Natural killer cell (primary cell): Measurements from ENCODE around the gene RFX2. TPM values are rescaled to one million over a fixed set of nuclear protein-coding genes. Genes with fewer than 3 reads are reported as not detected.

Source experiments
- ATAC-seq, 3 donors: fragments of 150-1000 bp in 2 of 3; fragments of 200-7000 bp in 1 of 3; cut with Tn5 transposase; 1 replicate in 1 of 3; 2 replicates in 2 of 3; pipeline ENCODE4 v1.10.0; 2021; ENCODE audit warnings: mild to moderate bottlenecking in 2 of 3, moderate library complexity in 2 of 3
- DNase-seq, 2 donors: peaks; one replicate each; pipeline versions ENCODE4 v3.0.0 to v3.0.0-alpha.2; 2013 to 2021; ENCODE audit warnings: mixed read lengths in 1 of 2
- H3K27ac ChIP-seq: one replicate; pipeline ENCODE4 v1.5.1; 2013; ENCODE audit warnings: mild to moderate bottlenecking, low read length
- H3K27me3 ChIP-seq: one replicate; pipeline ENCODE4 v1.6.1; 2013; ENCODE audit warnings: low read length; ENCODE audit not compliant: control insufficient read depth, insufficient read depth
- H3K36me3 ChIP-seq: one replicate; pipeline ENCODE4 v1.6.1; 2013; ENCODE audit warnings: low read length; ENCODE audit not compliant: control insufficient read depth, insufficient read depth
- H3K4me1 ChIP-seq: one replicate; pipeline ENCODE4 v1.6.1; 2013; ENCODE audit warnings: low read length; ENCODE audit not compliant: control insufficient read depth, insufficient read depth
- H3K4me3 ChIP-seq: one replicate; pipeline ENCODE4 v1.5.1; 2013; ENCODE audit warnings: low read length
- H3K9me3 ChIP-seq: one replicate; pipeline ENCODE4 v1.6.1; 2013; ENCODE audit warnings: low read length; ENCODE audit not compliant: control insufficient read depth, insufficient read depth
- H3K27ac Mint-ChIP-seq, 2 donors: one replicate each; pipeline ENCODE4 v1.8.0; 2022; ENCODE audit warnings: mild to moderate bottlenecking in 2 of 2, mixed read lengths in 2 of 2, moderate library complexity in 1 of 2
- H3K27me3 Mint-ChIP-seq, 2 donors: one replicate each; pipeline ENCODE4 v1.8.0; 2022; ENCODE audit warnings: low read depth in 2 of 2, mixed read lengths in 2 of 2
- H3K36me3 Mint-ChIP-seq: one replicate; pipeline ENCODE4 v1.8.0; 2022; ENCODE audit warnings: mixed read lengths
- H3K4me1 Mint-ChIP-seq, 2 donors: one replicate each; pipeline ENCODE4 v1.8.0; 2022; ENCODE audit warnings: mixed read lengths in 2 of 2
- H3K4me3 Mint-ChIP-seq: one replicate; pipeline ENCODE4 v1.8.0; 2022; ENCODE audit warnings: mild to moderate bottlenecking, moderate library complexity, mixed read lengths
- H3K9me3 Mint-ChIP-seq, 2 donors: one replicate each; pipeline ENCODE4 v1.8.0; 2022; ENCODE audit warnings: mixed read lengths in 2 of 2
- WGBS: methylation state at CpG from one replicate; pipeline ENCODE4 v1.1.7; 2013; ENCODE audit warnings: missing lambda C conversion rate; ENCODE audit not compliant: insufficient coverage; 5-methylcytosine and 5-hydroxymethylcytosine counted together
- intact Hi-C: fragments of 100-400 bp; cut with micrococcal nuclease; formaldehyde crosslinking; loops from one replicate; pipeline ENCODE4 v1.14.2; 2022
- total RNA-seq, 4 donors: library from RNA; stranded (reverse); fragments of 120-200 nt in 1 of 4; gene quantifications; one replicate each; pipeline versions ENCODE4 v1.2.3 to v1.2.4, GENCODE V29; 2013 to 2022
- TF ChIP-seq, protein P1 (sequence below): fragments of 200-600 bp; IDR thresholded peaks from one replicate; pipeline ENCODE4 v1.8.0; 2022; ENCODE audit warnings: antibody characterized with exemption

The RFX2 gene
- total RNA-seq, 3 donors from 2014 or later (not counting 1 experiment from before 2014, with no cell fraction given) = 2.4 to 4.6 (median 4.1) TPM

- no peak overlapping the region for H3K4me3 Mint-ChIP-seq
- Histone ChIP-seq H3K9me3 (no peaks in the 10 kb centered on the region), H3K27me3 (no peaks in the 10 kb centered on the region), H3K4me3 (no peak overlapping the region), H3K36me3 (no peaks in the 10 kb centered on the region), H3K27ac (no peak overlapping the region), H3K4me1 (no peaks in the 10 kb centered on the region)
- TF ChIP-seq, protein P1, sequence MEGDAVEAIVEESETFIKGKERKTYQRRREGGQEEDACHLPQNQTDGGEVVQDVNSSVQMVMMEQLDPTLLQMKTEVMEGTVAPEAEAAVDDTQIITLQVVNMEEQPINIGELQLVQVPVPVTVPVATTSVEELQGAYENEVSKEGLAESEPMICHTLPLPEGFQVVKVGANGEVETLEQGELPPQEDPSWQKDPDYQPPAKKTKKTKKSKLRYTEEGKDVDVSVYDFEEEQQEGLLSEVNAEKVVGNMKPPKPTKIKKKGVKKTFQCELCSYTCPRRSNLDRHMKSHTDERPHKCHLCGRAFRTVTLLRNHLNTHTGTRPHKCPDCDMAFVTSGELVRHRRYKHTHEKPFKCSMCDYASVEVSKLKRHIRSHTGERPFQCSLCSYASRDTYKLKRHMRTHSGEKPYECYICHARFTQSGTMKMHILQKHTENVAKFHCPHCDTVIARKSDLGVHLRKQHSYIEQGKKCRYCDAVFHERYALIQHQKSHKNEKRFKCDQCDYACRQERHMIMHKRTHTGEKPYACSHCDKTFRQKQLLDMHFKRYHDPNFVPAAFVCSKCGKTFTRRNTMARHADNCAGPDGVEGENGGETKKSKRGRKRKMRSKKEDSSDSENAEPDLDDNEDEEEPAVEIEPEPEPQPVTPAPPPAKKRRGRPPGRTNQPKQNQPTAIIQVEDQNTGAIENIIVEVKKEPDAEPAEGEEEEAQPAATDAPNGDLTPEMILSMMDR = no peak
- H3K4me1 Mint-ChIP-seq = no peaks in the 10 kb centered on the region
- no peak for DNase-seq
- 94% methylated on average over 37 of the region's 37 CpGs for WGBS
- intact Hi-C loops = no loop called here
- H3K27ac Mint-ChIP-seq = no peak overlapping the region
- H3K27me3 Mint-ChIP-seq = no peaks in the 10 kb centered on the region
- ATAC-seq = no peak
- no peaks in the 10 kb centered on the region for H3K9me3 Mint-ChIP-seq
- no peaks in the 10 kb centered on the region for H3K36me3 Mint-ChIP-seq
Measured at GRCh38 chr19:5996623-5997320, 113.5 kb downstream of the RFX2 start.

- Mint-ChIP-seq H3K4me3 (no peak overlapping the region), H3K9me3 (no peaks in the 10 kb centered on the region), H3K36me3 (no peaks in the 10 kb centered on the region), H3K27ac (no peak overlapping the region), H3K27me3 (no peaks in the 10 kb centered on the region), H3K4me1 (no peaks in the 10 kb centered on the region)
- H3K4me3 ChIP-seq = no peak overlapping the region
- TF ChIP-seq, protein P1 = no peak
- H3K27ac ChIP-seq = no peak overlapping the region
- no peak for DNase-seq
- H3K36me3 ChIP-seq = no peaks in the 10 kb centered on the region
- intact Hi-C loops = no loop called here
- H3K27me3 ChIP-seq = no peaks in the 10 kb centered on the region
- 94% methylated on average over 26 of the region's 26 CpGs for WGBS
- H3K9me3 ChIP-seq = no peaks in the 10 kb centered on the region
- H3K4me1 ChIP-seq = no peaks in the 10 kb centered on the region
- ATAC-seq = no peak
Measured at GRCh38 chr19:5996102-5996501, 114.2 kb downstream of the RFX2 start.

- no peaks in the 10 kb centered on the region for H3K9me3 ChIP-seq
- Mint-ChIP-seq H3K27me3 (no peaks in the 10 kb centered on the region), H3K4me3 (no peak overlapping the region), H3K4me1 (no peaks in the 10 kb centered on the region), H3K27ac (no peak overlapping the region), H3K36me3 (no peaks in the 10 kb centered on the region), H3K9me3 (no peaks in the 10 kb centered on the region)
- H3K27ac ChIP-seq = no peak overlapping the region
- H3K27me3 ChIP-seq = no peaks in the 10 kb centered on the region
- TF ChIP-seq, protein P1 = no peak
- DNase-seq (no peak), ATAC-seq (no peak)
- H3K4me1 ChIP-seq = no peaks in the 10 kb centered on the region
- WGBS = 88% methylated on average over 16 of the region's 16 CpGs
- intact Hi-C loops = no loop called here
- no peaks in the 10 kb centered on the region for H3K36me3 ChIP-seq
- H3K4me3 ChIP-seq = no peak overlapping the region
Measured at GRCh38 chr19:5995606-5996005, 114.7 kb downstream of the RFX2 start.
